Mammary epithelial cell (primary cell): Measurements from ENCODE around the gene SPATS2.

ENCODE experiments used
- EZH2 ChIP-seq: IDR thresholded peaks from 2 replicates; pipeline ENCODE4 v1.6.1; 2012; ENCODE audit warnings: low read length, inconsistent platforms, borderline replicate concordance
- TF ChIP-seq, protein P1 (sequence below), 2 donors: IDR thresholded peaks in 1 of 2; conservative IDR thresholded peaks in 1 of 2; 2 replicates each; pipeline ENCODE4 v1.5.1; 2011 to 2012; ENCODE audit warnings: inconsistent platforms in 2 of 2, low read length in 2 of 2, mild to moderate bottlenecking in 2 of 2, control low read depth in 1 of 2, low read depth in 1 of 2; ENCODE audit not compliant: insufficient read depth in 1 of 2; ENCODE audit errors: extremely low read depth in 1 of 2

DNA sequence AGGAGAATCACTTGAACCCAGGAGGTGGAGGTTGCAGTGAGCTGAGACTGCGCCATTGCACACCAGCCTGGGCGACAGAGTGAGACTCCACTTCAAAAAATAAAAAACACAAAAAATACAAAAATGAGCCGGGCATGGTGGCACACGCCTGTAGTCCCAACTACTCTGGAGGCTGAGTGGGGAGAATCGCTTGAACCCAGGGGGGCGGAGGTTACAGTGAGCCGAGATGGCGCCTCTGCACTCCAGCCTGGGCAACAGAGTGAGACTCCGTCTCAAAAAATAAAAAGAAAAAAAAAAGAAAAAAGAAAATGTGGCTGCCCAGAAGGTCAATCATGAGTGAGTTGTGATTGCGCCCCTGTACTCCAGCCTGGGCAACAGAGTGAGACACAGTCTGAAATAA, 11.3 kb upstream of the SPATS2 start:
- TF ChIP-seq, protein P1, sequence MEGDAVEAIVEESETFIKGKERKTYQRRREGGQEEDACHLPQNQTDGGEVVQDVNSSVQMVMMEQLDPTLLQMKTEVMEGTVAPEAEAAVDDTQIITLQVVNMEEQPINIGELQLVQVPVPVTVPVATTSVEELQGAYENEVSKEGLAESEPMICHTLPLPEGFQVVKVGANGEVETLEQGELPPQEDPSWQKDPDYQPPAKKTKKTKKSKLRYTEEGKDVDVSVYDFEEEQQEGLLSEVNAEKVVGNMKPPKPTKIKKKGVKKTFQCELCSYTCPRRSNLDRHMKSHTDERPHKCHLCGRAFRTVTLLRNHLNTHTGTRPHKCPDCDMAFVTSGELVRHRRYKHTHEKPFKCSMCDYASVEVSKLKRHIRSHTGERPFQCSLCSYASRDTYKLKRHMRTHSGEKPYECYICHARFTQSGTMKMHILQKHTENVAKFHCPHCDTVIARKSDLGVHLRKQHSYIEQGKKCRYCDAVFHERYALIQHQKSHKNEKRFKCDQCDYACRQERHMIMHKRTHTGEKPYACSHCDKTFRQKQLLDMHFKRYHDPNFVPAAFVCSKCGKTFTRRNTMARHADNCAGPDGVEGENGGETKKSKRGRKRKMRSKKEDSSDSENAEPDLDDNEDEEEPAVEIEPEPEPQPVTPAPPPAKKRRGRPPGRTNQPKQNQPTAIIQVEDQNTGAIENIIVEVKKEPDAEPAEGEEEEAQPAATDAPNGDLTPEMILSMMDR (conservative IDR thresholded peaks at IDR 0.05 in 1 of 2, IDR thresholded peaks at IDR 0.05 in 1 of 2; ENCODE audit: extremely low read depth in 1 of 2, insufficient read depth in 1 of 2, low read depth in 1 of 2, low read length in 2 of 2) = no peak
- TF ChIP-seq EZH2 = no peak
